ENCODE data around the gene ADAMTSL1. TPM values are rescaled to one million over a fixed set of nuclear protein-coding genes. Genes with fewer than 3 reads are reported as not detected.

ADAMTSL1 gene
- total and polyA plus RNA-seq, 2 donors from 2014 or later: 3.0 to 27.3 TPM

DNA sequence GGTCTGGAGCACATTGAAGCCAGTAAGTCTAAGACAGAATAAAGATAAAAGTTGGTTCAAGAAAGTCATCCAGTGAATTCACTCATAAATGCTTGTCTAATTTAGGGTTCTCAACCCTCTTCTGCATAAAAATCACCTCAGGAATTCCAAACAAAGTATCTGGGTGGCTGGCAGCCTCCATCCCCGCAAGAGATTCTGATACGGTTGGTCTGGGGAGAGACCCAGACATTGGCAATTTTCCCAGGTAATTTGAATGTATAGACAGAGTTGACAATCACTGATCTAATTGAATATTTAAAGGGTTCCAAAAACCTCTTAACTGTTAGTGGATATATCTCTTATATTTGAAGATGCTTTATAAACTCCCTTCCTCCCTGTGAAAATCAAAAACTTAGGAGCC is 14.9 kb downstream of the ADAMTSL1 start:
- Histone ChIP-seq H3K9me3 (ENCODE audit: control insufficient read depth in 2 of 3, insufficient read depth in 1 of 3, low read length in 3 of 3) (no peaks in the 10 kb centered on the region), H3K4me1 (ENCODE audit: control insufficient read depth in 2 of 3, insufficient read depth in 2 of 3, low read depth in 1 of 3, low read length in 3 of 3) (no peaks in the 10 kb centered on the region), H3K36me3 (ENCODE audit: control insufficient read depth in 2 of 3, insufficient read depth in 3 of 3, low read length in 3 of 3) (no peaks in the 10 kb centered on the region), H3K4me3 (ENCODE audit: low read length in 3 of 3) (no peak overlapping the region), H3K27me3 (ENCODE audit: control insufficient read depth, insufficient read depth, low read length) (no peaks in the 10 kb centered on the region), H3K27ac (ENCODE audit: low read depth in 2 of 2, low read length in 2 of 2) (no peak overlapping the region), H3K9ac (ENCODE audit: low read length in 3 of 3) (no peak overlapping the region)
- FAIRE-seq: no peak
- no peak for DNase-seq
- TF ChIP-seq, protein P1, sequence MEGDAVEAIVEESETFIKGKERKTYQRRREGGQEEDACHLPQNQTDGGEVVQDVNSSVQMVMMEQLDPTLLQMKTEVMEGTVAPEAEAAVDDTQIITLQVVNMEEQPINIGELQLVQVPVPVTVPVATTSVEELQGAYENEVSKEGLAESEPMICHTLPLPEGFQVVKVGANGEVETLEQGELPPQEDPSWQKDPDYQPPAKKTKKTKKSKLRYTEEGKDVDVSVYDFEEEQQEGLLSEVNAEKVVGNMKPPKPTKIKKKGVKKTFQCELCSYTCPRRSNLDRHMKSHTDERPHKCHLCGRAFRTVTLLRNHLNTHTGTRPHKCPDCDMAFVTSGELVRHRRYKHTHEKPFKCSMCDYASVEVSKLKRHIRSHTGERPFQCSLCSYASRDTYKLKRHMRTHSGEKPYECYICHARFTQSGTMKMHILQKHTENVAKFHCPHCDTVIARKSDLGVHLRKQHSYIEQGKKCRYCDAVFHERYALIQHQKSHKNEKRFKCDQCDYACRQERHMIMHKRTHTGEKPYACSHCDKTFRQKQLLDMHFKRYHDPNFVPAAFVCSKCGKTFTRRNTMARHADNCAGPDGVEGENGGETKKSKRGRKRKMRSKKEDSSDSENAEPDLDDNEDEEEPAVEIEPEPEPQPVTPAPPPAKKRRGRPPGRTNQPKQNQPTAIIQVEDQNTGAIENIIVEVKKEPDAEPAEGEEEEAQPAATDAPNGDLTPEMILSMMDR (IDR thresholded peaks at IDR 0.05; ENCODE audit: borderline replicate concordance, extremely low read depth, insufficient read depth): no peak
- intact Hi-C loops (cut with DNase I): no loop called here

DNA sequence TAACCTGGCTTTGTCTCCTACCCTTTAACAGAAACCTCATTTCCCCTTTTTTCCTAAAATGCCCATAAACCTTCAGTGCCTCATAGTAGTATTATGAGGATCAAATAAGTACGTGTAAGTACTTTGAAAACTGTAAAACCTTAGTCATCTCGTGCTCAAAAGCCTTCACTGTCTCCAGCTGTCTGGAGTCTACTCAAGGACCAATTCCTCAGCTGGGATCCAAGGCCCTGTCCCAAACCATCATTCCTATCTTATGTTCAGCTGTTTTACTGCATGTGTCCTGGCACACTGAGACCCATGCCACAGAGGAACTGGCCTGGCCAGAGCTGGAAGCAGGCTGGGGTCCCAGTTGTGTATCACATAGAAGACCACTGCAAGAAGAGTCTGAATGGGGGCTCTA is 15.9 kb downstream of the ADAMTSL1 start:
- H3K27ac ChIP-seq (ENCODE audit: low read depth in 2 of 2, low read length in 2 of 2): peak overlapping the region in 1 of 2 donors; percentile 3
- no peaks in the 10 kb centered on the region for H3K4me1 ChIP-seq (ENCODE audit: control insufficient read depth in 2 of 3, insufficient read depth in 2 of 3, low read depth in 1 of 3, low read length in 3 of 3)
- intact Hi-C loops (cut with DNase I): no loop called here
- DNase-seq (peak in 1 of 5 donors; percentile 45), FAIRE-seq (no peak)
- no peaks in the 10 kb centered on the region for H3K27me3 ChIP-seq (ENCODE audit: control insufficient read depth, insufficient read depth, low read length)
- H3K9me3 ChIP-seq (ENCODE audit: control insufficient read depth in 2 of 3, insufficient read depth in 1 of 3, low read length in 3 of 3): no peaks in the 10 kb centered on the region
- no peaks in the 10 kb centered on the region for H3K36me3 ChIP-seq (ENCODE audit: control insufficient read depth in 2 of 3, insufficient read depth in 3 of 3, low read length in 3 of 3)
- TF ChIP-seq, protein P1 (IDR thresholded peaks at IDR 0.05; ENCODE audit: borderline replicate concordance, extremely low read depth, insufficient read depth): no peak
- H3K9ac ChIP-seq (ENCODE audit: low read length in 3 of 3): no peak overlapping the region
- H3K4me3 ChIP-seq (ENCODE audit: low read length in 3 of 3): no peak overlapping the region

DNA sequence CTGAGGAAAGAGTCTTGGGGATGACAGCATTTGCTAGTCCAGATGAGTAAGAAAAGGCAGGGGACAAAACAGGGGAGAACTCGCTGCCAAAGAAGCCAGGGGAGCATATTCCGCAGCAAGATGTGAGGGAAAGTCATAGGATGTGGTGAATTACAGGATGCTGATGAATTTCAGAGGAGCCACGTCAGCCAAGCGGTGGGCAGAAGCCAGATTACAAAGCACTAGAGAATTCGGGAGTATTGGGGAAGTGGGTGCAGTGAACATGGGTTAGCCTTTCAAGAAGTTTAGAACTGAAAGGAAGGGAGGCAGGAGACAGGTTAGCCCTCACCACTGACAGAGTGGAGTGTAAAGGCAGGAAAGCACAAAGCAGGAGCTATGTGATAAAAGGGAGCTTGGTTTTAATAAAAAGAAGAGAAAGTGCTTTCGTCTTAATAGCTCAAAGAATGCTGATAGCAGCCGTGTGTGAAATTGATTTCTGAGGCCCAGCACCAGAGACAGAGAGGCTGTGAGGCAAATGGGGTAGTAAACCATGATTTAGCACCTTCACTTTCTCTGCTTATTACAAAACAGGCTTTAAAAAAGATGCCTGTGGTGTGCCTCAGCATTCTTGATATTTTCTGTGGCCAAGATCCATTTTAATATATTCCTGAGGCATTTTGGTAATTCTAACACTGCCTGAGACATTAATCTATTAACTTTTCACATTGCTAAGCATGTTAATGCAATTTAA is 16.9 kb downstream of the ADAMTSL1 start:
- FAIRE-seq: no peak

More for the DNA sequence above, 16.9 kb downstream of the ADAMTSL1 start:
- peak in 3 of 5 donors; percentile 32 to 55 (median 51) for DNase-seq
- intact Hi-C loops (cut with DNase I): no loop called here
- Histone ChIP-seq H3K27ac (ENCODE audit: low read depth in 2 of 2, low read length in 2 of 2) (peak overlapping the region in 1 of 2 donors; percentile 41), H3K4me1 (ENCODE audit: control insufficient read depth in 2 of 3, insufficient read depth in 2 of 3, low read depth in 1 of 3, low read length in 3 of 3) (no peaks in the 10 kb centered on the region), H3K4me3 (ENCODE audit: low read length in 3 of 3) (no peak overlapping the region), H3K36me3 (ENCODE audit: control insufficient read depth in 2 of 3, insufficient read depth in 3 of 3, low read length in 3 of 3) (no peaks in the 10 kb centered on the region), H3K27me3 (ENCODE audit: control insufficient read depth, insufficient read depth, low read length) (no peaks in the 10 kb centered on the region), H3K9me3 (ENCODE audit: control insufficient read depth in 2 of 3, insufficient read depth in 1 of 3, low read length in 3 of 3) (no peaks in the 10 kb centered on the region), H3K9ac (ENCODE audit: low read length in 3 of 3) (no peak overlapping the region)
- TF ChIP-seq, protein P1 (IDR thresholded peaks at IDR 0.05; ENCODE audit: borderline replicate concordance, extremely low read depth, insufficient read depth): no peak
